Stimulated activated naive CD4-positive, alpha-beta T cell (primary cell): Measurements from ENCODE around the gene PTPRJ.

Experiments used
- DNase-seq, 6 experiments: peaks; one replicate each; lab custom pipeline; 2025; lab: John Stamatoyannopoulos, UW

PTPRJ gene

GRCh38 chr11:47997063-47998053, 17.0 kb downstream of the PTPRJ start:
- DNase-seq: no peak

GRCh38 chr11:47998345-47998732, 18.0 kb downstream of the PTPRJ start:
- DNase-seq: no peak

GRCh38 chr11:47998733-47999359, 18.5 kb downstream of the PTPRJ start:
- DNase-seq: no peak

GRCh38 chr11:48000432-48000831, 20.1 kb downstream of the PTPRJ start:
- DNase-seq: no peak

GRCh38 chr11:48001438-48002021, 21.2 kb downstream of the PTPRJ start:
- peak; percentile 61 to 96 (median 84) for DNase-seq

- no peak for DNase-seq
These were observed 22.2 kb downstream of the PTPRJ start for GRCh38 chr11:48002561-48002960.

GRCh38 chr11:48003926-48004325, 23.6 kb downstream of the PTPRJ start:
- DNase-seq: no peak

GRCh38 chr11:48004456-48004855, 24.1 kb downstream of the PTPRJ start:
- DNase-seq: no peak

GRCh38 chr11:48005136-48005535, 24.8 kb downstream of the PTPRJ start:
- DNase-seq: peak in 5 of 6 experiments; percentile 7 to 40 (median 20)

GRCh38 chr11:48005831-48006270, 25.5 kb downstream of the PTPRJ start:
- no peak for DNase-seq

GRCh38 chr11:48006301-48006992, 26.1 kb downstream of the PTPRJ start:
- peak in 1 of 6 experiments; percentile 5 for DNase-seq

GRCh38 chr11:48007677-48008076, 27.3 kb downstream of the PTPRJ start:
- no peak for DNase-seq

- peak in 2 of 6 experiments; percentile 10 to 11 for DNase-seq
These were observed 28.6 kb downstream of the PTPRJ start for GRCh38 chr11:48008951-48009270.

GRCh38 chr11:48011102-48011797, 30.9 kb downstream of the PTPRJ start:
- DNase-seq: no peak

- DNase-seq: no peak
These were observed 31.5 kb downstream of the PTPRJ start for GRCh38 chr11:48011798-48012391.

- peak in 2 of 6 experiments; percentile 10 to 15 for DNase-seq
These were observed 33.0 kb downstream of the PTPRJ start for GRCh38 chr11:48013269-48013901.

GRCh38 chr11:48014917-48015316, 34.6 kb downstream of the PTPRJ start:
- DNase-seq: no peak

GRCh38 chr11:48017105-48017830, 36.9 kb downstream of the PTPRJ start:
- peak in 4 of 6 experiments; percentile 22 to 47 (median 27) for DNase-seq

- DNase-seq: no peak
These were observed 37.6 kb downstream of the PTPRJ start for GRCh38 chr11:48017831-48018527.
